AG04449 (cell line): ENCODE measurements around the gene MCOLN1.

Experiments
- CTCF ChIA-PET: fragments of 350-600 bp; formaldehyde crosslinking; extraction: SDS; loops from one replicate; lab custom pipeline; 2021; ENCODE audit warnings: antibody characterized with exemption; lab: Yijun Ruan, JAX
- POLR2A ChIA-PET: fragments of 400-600, 350-600 bp; formaldehyde crosslinking; extraction: SDS; loops from one replicate; lab custom pipeline; 2020; ENCODE audit warnings: antibody characterized with exemption, inconsistent platforms; lab: Yijun Ruan, JAX
- DNase-seq: peaks from one replicate; pipeline ENCODE4 v3.0.0-alpha.2; 2010; ENCODE audit warnings: low read depth, low spot score
- H3K4me3 ChIP-seq: 2 replicates; pipeline ENCODE4 v1.5.1; 2011; ENCODE audit warnings: low read depth, mild to moderate bottlenecking, control low read depth, low read length
- TF ChIP-seq, protein P1 (sequence below): IDR thresholded peaks from one replicate; pipeline ENCODE4 v1.5.1; 2011; ENCODE audit warnings: mild to moderate bottlenecking, moderate library complexity, low read length, control low read depth, inconsistent platforms; ENCODE audit not compliant: insufficient read depth; ENCODE audit errors: missing control alignments

Gene MCOLN1

GRCh38 chr19:7505682-7506384, 16.6 kb upstream of the MCOLN1 start:
- POLR2A ChIA-PET = interaction anchor here (0.7 kb wide), 1 partner anchor 308 kb away, joined by 3 read pairs; no protein-coding TSS in a partner anchor
- DNase-seq = no peak
- no peak overlapping the region for H3K4me3 ChIP-seq
- CTCF ChIA-PET = interaction anchor here (2.1 kb wide), 1 partner anchor 9 kb away, joined by 11 read pairs; a partner anchor contains a TSS
- TF ChIP-seq, protein P1, sequence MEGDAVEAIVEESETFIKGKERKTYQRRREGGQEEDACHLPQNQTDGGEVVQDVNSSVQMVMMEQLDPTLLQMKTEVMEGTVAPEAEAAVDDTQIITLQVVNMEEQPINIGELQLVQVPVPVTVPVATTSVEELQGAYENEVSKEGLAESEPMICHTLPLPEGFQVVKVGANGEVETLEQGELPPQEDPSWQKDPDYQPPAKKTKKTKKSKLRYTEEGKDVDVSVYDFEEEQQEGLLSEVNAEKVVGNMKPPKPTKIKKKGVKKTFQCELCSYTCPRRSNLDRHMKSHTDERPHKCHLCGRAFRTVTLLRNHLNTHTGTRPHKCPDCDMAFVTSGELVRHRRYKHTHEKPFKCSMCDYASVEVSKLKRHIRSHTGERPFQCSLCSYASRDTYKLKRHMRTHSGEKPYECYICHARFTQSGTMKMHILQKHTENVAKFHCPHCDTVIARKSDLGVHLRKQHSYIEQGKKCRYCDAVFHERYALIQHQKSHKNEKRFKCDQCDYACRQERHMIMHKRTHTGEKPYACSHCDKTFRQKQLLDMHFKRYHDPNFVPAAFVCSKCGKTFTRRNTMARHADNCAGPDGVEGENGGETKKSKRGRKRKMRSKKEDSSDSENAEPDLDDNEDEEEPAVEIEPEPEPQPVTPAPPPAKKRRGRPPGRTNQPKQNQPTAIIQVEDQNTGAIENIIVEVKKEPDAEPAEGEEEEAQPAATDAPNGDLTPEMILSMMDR = no peak

GRCh38 chr19:7506385-7507328, 15.8 kb upstream of the MCOLN1 start:
- H3K4me3 ChIP-seq = no peak overlapping the region
- TF ChIP-seq, protein P1 = no peak
- ChIA-PET POLR2A (interaction anchor here (0.7 to 1.4 kb wide), 2 partner anchors 10 to 309 kb away, joined by 3 to 4 read pairs; partner anchors contain the start of gene ZNF358), CTCF (interaction anchor here (0.9 to 2.1 kb wide), 3 partner anchors 10 to 152 kb away, joined by 3 to 11 read pairs (median 3); a partner anchor contains a TSS)
- no peak for DNase-seq

DNA sequence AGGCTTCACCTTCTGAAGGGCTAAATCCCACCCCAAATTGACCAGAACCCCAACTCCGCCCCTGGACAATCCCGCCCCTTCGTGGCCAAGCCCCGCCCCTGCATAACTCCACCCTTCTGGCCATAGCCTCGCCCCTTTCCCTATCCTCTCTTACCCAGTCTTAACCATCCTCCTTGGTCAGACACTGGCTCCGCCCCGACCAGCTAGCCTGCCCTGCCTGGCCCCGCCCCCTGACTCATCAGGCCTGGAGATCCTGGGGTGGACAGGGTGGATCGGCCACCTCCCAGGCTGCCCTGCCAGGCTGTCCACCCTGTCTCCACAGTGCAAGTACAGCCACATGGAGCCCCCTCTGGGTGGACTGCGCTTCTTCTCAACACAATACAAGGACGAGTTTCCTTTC, 14.5 kb upstream of the MCOLN1 start:
- CTCF ChIA-PET = interaction anchor here (2.0 kb wide), 1 partner anchor 11 kb away, joined by 7 read pairs; a partner anchor contains a TSS
- DNase-seq = no peak
- TF ChIP-seq, protein P1 = no peak
- no peak overlapping the region for H3K4me3 ChIP-seq
- POLR2A ChIA-PET = interaction anchor here (1.4 kb wide), 1 partner anchor 9 kb away, joined by 4 read pairs; the partner anchor contains the start of gene ZNF358

GRCh38 chr19:7509625-7510024, 12.8 kb upstream of the MCOLN1 start:
- POLR2A ChIA-PET = no interaction called here

DNA sequence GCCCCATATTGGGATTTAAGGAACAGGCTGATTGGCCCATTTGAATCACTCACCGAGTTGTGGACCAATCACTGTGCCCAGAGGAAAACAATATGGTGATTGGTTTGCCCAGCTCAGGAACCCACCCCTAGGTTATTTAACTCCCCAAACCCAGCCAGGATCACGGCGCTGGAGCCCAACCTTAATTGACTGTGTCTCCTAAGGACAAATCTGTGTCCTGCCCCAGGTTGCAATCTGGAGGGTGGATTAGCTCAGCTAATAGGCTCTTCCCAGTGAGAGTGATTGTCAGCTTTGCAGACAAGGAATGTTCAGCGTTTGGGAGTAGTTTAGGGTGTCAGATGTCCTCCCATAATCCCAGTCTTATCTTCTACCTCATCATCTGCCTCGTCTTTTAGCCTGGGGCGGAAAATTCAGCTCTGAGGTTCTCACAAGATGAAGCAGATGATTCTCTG, 10.0 kb upstream of the MCOLN1 start:
- no peak overlapping the region for H3K4me3 ChIP-seq
- ChIA-PET POLR2A (no interaction called here), CTCF (interaction anchor here (0.7 kb wide), 1 partner anchor 16 kb away, joined by 3 read pairs; a partner anchor contains a TSS)
- TF ChIP-seq, protein P1 = no peak
- DNase-seq = no peak

More at GRCh38 chr19:7509625-7510024, 12.8 kb upstream of the MCOLN1 start:
- no peak for DNase-seq
- H3K4me3 ChIP-seq = no peak overlapping the region
- TF ChIP-seq, protein P1 = no peak
- CTCF ChIA-PET = interaction anchor here (2.0 kb wide), 1 partner anchor 12 kb away, joined by 7 read pairs; a partner anchor contains a TSS
